ENCODE data around the gene NOTO.

The NOTO gene

DNA sequence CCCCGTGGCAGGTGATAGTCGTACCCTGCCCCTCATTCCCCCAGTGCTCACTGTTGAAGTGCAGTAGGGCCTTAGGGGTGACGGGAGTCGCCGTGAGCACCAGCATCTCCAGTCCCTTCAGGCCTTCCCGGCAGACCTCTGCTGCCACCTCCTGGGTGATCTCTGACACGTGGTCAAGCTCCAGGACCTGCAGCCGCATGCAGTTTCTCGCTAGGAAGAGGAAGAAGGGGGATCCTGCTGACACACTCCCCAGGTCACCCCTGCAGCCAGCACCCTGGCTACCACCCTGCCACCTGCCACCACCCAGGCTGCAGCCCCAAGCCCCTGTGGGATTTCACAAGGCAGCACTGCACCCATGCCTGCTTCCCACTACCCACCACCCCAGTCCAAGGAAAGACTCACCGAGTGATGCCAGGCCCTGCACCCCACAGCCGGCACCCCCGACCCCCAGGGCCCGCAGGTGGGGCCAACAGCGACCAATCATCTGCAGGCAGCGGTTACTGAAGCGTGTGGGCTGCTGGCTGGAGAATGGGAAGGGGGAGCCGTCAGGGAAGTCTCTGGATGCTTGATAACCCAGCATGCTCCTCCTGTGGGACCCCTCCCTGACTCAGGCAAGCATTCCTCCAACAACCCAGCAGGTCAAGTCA is 58.1 kb downstream of the NOTO start:
- Histone ChIP-seq H3K27me3 (replicated peaks; ENCODE audit: control insufficient read depth, insufficient read depth, low read length) (no peaks in the 10 kb centered on the region), H3K36me3 (ENCODE audit: control insufficient read depth, insufficient read depth, low read length, severe bottlenecking) (no peaks in the 10 kb centered on the region), H3K9ac (ENCODE audit: low read length) (no peak overlapping the region), H3K4me1 (ENCODE audit: control insufficient read depth, insufficient read depth, low read length) (no peaks in the 10 kb centered on the region), H3K4me3 (ENCODE audit: low read length) (no peak overlapping the region), H3K9me3 (ENCODE audit: control insufficient read depth, low read length) (no peaks in the 10 kb centered on the region)
- DNase-seq (ENCODE audit: low read depth), result peak; percentile 48

All from adipocyte (in vitro differentiated cells).